Activated B cell treated with CpG ODN at 0.5 μM for 24 hours (primary cell): Measurements from ENCODE around the gene ALKBH5. TPM values are rescaled to one million over a fixed set of nuclear protein-coding genes. Genes with fewer than 3 reads are reported as not detected.

Experiments used
- ATAC-seq: fragments of 200-7000 bp; cut with Tn5 transposase; one replicate; pipeline ENCODE4 v1.10.0; 2021; ENCODE audit warnings: low read depth, mild to moderate bottlenecking, moderate library complexity
- CTCF ChIA-PET: fragments of 350-600 bp; sonication (Branson Sonifier 250); formaldehyde crosslinking; loops from one replicate; lab custom pipeline; 2021; ENCODE audit warnings: antibody characterized with exemption; lab: Charles Lee
- POLR2A ChIA-PET: fragments of 350-600 bp; sonication (Branson Sonifier 250); formaldehyde crosslinking; loops from one replicate; lab custom pipeline; 2021; ENCODE audit warnings: antibody characterized with exemption; lab: Charles Lee
- DNase-seq: peaks from one replicate; pipeline ENCODE4 v3.0.0; 2022
- H3K27ac Mint-ChIP-seq: one replicate; pipeline ENCODE4 v1.8.0; 2020; ENCODE audit warnings: mixed read lengths
- H3K27me3 Mint-ChIP-seq: one replicate; pipeline ENCODE4 v1.8.0; 2021; ENCODE audit warnings: mixed read lengths
- H3K36me3 Mint-ChIP-seq: one replicate; pipeline ENCODE4 v1.8.0; 2021; ENCODE audit warnings: low read depth, mixed read lengths
- H3K4me1 Mint-ChIP-seq: one replicate; pipeline ENCODE4 v1.8.0; 2021; ENCODE audit warnings: mixed read lengths
- H3K4me3 Mint-ChIP-seq: one replicate; pipeline ENCODE4 v1.8.0; 2020; ENCODE audit warnings: mild to moderate bottlenecking, mixed read lengths
- H3K9me3 Mint-ChIP-seq: one replicate; pipeline ENCODE4 v1.8.0; 2020; ENCODE audit warnings: mixed read lengths
- intact Hi-C: fragments of 100-400 bp; cut with micrococcal nuclease; formaldehyde crosslinking; loops from one replicate; pipeline ENCODE4 v1.15.1; 2024
- total RNA-seq: library from RNA; stranded (reverse); gene quantifications from 2 replicates; pipeline ENCODE4 v1.2.3, GENCODE V29; 2022
- TF ChIP-seq, protein P1 (sequence below): fragments of 200-600 bp; IDR thresholded peaks from one replicate; pipeline ENCODE4 v1.8.0; 2022; ENCODE audit warnings: antibody characterized with exemption, mild to moderate bottlenecking

The ALKBH5 gene
- total RNA-seq, 1 donor from 2014 or later = 74.6 TPM

DNA sequence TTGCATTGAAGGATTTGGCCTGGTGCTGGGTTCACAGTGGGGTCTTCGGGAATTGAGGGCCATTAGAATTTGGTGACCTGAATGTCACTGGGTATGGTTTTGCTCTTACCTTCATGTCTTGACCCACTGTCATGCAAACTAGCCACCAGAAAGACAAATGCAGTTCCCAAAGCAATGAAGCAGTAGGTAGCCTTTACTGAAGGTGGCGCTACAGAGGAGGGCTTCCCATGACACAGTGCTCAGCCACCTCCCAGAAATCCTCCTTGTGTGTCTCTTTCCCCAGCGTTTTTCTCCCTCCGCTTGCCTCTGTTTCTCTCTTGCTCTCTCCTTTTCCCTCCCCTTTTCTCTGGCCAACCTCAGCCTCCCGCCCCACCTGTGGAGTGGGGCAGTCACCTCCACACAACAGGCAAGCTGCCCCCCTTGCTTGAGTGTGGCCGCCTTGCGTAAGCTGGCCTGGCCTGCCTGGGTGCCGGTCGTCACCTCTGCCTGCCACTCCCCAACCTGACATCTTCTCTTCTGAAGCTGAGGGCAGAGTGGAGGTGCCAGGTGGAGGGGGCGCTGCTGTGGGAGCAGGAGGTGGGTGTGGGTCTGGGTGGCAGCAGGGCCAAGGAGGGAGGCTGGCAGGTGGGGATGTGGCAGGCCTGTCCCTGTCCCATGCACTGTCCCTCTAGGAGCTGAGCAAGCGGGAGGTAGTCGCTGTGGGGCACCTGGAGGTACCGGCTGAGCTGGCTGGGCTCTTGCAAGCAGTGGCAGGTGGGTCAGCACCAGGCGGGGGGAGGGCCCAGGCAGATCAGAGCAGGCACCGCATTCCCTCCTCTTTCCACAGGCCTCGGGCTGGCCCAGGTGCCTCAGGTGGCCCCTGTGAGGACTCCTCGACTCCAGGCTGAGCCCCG is 40.3 kb upstream of the ALKBH5 start:
- TF ChIP-seq, protein P1, sequence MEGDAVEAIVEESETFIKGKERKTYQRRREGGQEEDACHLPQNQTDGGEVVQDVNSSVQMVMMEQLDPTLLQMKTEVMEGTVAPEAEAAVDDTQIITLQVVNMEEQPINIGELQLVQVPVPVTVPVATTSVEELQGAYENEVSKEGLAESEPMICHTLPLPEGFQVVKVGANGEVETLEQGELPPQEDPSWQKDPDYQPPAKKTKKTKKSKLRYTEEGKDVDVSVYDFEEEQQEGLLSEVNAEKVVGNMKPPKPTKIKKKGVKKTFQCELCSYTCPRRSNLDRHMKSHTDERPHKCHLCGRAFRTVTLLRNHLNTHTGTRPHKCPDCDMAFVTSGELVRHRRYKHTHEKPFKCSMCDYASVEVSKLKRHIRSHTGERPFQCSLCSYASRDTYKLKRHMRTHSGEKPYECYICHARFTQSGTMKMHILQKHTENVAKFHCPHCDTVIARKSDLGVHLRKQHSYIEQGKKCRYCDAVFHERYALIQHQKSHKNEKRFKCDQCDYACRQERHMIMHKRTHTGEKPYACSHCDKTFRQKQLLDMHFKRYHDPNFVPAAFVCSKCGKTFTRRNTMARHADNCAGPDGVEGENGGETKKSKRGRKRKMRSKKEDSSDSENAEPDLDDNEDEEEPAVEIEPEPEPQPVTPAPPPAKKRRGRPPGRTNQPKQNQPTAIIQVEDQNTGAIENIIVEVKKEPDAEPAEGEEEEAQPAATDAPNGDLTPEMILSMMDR = no peak
- ATAC-seq = no peak
- Mint-ChIP-seq H3K36me3 (no peaks in the 10 kb centered on the region), H3K4me1 (peaks cover 4% of the 10 kb centered on the region), H3K27me3 (peaks cover 4% of the 10 kb centered on the region), H3K4me3 (no peak overlapping the region), H3K9me3 (no peaks in the 10 kb centered on the region), H3K27ac (no peak overlapping the region)
- ChIA-PET CTCF (interaction anchor here (1.3 kb wide), 1 partner anchor 74 kb away, joined by 4 read pairs; no protein-coding TSS in a partner anchor), POLR2A (no interaction called here)
- intact Hi-C loops = no loop called here
- no peak for DNase-seq

DNA sequence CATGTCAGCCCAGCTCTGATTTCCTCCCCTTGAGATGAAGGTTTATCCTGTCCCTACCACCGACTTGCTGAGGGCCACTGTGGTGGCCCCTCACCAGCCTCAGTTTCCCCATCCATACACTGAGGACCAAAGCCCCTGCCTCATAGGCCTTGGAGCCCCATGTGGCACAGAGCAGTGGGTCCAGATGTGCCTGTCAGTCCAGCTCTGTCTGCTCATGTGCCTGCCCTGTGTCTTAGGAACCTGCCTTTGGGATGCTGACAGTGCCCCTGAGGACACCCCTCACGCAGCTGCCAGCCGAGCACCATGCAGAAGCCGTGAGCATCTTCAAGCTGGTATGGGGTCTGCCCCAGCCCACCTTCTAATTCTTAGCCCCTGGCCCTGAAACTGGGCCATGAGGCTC is 39.4 kb upstream of the ALKBH5 start:
- Mint-ChIP-seq H3K27me3 (peaks cover 4% of the 10 kb centered on the region), H3K9me3 (no peaks in the 10 kb centered on the region), H3K27ac (no peak overlapping the region), H3K4me3 (no peak overlapping the region), H3K4me1 (peaks cover 4% of the 10 kb centered on the region), H3K36me3 (no peaks in the 10 kb centered on the region)
- ChIA-PET CTCF (interaction anchor here (1.3 kb wide), 1 partner anchor 73 kb away, joined by 4 read pairs; no protein-coding TSS in a partner anchor), POLR2A (no interaction called here)
- DNase-seq (no peak), ATAC-seq (no peak)
- TF ChIP-seq, protein P1 = no peak
- intact Hi-C loops = no loop called here

DNA sequence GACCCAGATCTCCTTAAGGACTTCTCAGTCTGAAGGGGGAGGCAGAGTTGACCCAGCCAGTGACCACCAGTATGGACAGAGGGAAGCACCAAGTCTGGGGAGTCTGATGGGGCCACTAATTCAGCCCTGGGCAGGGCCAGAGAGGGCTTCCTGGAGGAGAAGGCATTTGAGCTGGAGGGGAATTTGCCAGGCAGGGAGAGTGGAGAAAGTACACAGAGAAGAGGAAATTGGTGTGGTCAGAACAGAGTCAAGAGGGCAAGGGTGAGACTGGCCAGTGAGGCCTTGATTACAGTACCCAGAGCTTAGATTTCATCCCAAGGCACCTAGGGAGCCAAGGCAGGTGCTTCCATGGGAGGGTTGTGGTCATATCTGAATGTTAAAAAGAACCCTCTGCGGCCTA is 38.8 kb upstream of the ALKBH5 start:
- Mint-ChIP-seq H3K9me3 (no peaks in the 10 kb centered on the region), H3K36me3 (no peaks in the 10 kb centered on the region), H3K27me3 (peaks cover 4% of the 10 kb centered on the region), H3K27ac (no peak overlapping the region), H3K4me3 (no peak overlapping the region), H3K4me1 (peaks cover 4% of the 10 kb centered on the region)
- ChIA-PET CTCF (no interaction called here), POLR2A (no interaction called here)
- intact Hi-C loops = no loop called here
- ATAC-seq (no peak), DNase-seq (no peak)
- TF ChIP-seq, protein P1 = no peak

DNA sequence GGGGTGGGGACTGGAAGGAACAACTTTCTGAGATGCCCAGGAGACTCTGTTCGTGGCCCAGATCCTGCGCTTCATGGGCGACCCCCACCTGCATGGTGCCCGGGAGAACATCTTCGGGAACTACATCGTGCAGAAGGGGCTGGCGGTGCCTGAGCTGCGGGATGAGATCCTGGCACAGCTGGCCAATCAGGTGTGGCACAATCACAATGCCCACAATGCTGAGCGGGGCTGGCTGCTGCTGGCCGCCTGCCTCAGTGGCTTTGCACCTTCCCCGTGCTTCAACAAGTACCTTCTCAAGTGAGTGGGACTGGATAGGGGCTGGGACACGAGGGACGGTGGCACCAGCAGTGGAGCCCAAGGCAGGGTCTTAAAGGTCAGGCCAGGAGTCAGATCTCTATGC is 37.8 kb upstream of the ALKBH5 start:
- Mint-ChIP-seq H3K27ac (no peak overlapping the region), H3K4me3 (no peak overlapping the region), H3K27me3 (peaks cover 4% of the 10 kb centered on the region), H3K4me1 (peaks cover 4% of the 10 kb centered on the region), H3K36me3 (no peaks in the 10 kb centered on the region), H3K9me3 (no peaks in the 10 kb centered on the region)
- TF ChIP-seq, protein P1 = no peak
- intact Hi-C loops = no loop called here
- DNase-seq (no peak), ATAC-seq (no peak)
- CTCF ChIA-PET = no interaction called here
- POLR2A ChIA-PET = interaction anchor here (0.7 kb wide), 1 partner anchor 37 kb away, joined by 3 read pairs; the partner anchor contains the start of gene ALKBH5

DNA sequence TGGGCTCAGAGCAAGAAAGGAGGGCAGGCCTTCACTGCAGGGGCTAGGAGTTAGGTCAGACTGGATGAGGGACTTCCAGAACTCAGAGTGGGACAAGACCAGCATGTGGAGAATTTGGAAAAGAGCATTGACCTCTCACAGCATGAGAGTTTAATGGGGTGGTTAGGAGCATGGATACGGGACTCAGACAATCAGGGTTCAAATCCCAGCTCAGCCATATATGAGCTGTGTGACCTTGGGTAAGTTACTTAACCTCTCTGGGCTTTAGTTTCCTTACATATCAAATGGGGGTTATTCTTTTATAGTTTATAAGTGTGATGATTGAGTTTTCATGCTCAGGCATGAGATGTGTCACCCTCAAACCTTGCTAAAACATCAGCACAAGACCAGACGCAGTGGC is 37.4 kb upstream of the ALKBH5 start:
- H3K27ac Mint-ChIP-seq = no peak overlapping the region
- DNase-seq (no peak), ATAC-seq (no peak)
- no peak overlapping the region for H3K4me3 Mint-ChIP-seq
- ChIA-PET POLR2A (interaction anchor here (0.7 kb wide), 1 partner anchor 37 kb away, joined by 3 read pairs; the partner anchor contains the start of gene ALKBH5), CTCF (no interaction called here)
- intact Hi-C loops = no loop called here
- TF ChIP-seq, protein P1 = no peak
- H3K4me1 Mint-ChIP-seq = peaks cover 2% of the 10 kb centered on the region
- no peaks in the 10 kb centered on the region for H3K9me3 Mint-ChIP-seq
- peaks cover 2% of the 10 kb centered on the region for H3K27me3 Mint-ChIP-seq
- H3K36me3 Mint-ChIP-seq = no peaks in the 10 kb centered on the region
